ENCODE results near the gene FFAR3. TPM values are rescaled to one million over a fixed set of nuclear protein-coding genes. Genes with fewer than 3 reads are reported as not detected.

Gene FFAR3
- polyA plus RNA-seq, 4 donors: 0.13 to 0.19 (median 0.17) TPM; not detected in 1

DNA sequence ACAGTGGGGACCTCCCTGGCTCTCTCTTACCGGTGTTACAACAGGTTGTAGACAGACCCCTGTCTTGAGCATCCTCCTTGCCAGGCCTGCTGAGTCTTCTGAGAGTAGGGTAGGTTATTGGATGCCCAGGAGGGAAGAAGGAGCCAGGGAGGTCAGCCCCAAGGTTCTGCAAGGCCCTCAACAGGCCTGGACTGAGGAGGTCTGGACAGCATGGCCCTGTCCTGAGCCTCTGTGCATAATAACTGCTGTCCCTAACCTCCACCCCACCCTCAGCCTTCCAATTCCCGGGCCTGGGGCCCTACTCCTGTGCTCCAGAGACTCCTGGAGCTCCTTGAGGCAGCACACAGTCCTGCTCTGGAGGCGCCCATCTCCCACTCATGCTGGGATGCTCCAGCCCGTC, 28.9 kb upstream of the FFAR3 start:
- DNase-seq (ENCODE audit: low read depth in 4 of 4, low spot score in 2 of 4): no peak

DNA sequence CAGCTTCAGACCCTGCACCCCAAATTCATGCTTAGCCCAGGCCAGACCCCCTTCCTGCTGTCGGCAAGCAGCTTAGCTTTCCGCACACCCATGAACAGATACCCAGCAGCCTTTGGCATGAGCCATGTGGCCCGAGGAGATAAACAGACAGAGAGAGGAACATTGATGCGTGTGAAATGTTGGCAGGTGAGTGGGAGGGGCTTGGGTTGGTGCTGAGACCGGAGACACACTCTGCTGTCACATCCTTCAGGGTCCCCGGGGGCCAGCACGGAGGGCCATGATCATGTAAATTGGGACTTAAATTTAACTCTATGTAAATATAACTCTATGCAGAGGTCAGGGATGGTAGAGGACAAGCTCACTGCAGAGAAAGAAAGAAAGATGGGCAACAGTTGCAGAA, 27.8 kb upstream of the FFAR3 start:
- no peak for DNase-seq (ENCODE audit: low read depth in 4 of 4, low spot score in 2 of 4)

GRCh38 chr19:35331551-35332214, 26.6 kb upstream of the FFAR3 start:
- DNase-seq (ENCODE audit: low read depth in 4 of 4, low spot score in 2 of 4): no peak

DNA sequence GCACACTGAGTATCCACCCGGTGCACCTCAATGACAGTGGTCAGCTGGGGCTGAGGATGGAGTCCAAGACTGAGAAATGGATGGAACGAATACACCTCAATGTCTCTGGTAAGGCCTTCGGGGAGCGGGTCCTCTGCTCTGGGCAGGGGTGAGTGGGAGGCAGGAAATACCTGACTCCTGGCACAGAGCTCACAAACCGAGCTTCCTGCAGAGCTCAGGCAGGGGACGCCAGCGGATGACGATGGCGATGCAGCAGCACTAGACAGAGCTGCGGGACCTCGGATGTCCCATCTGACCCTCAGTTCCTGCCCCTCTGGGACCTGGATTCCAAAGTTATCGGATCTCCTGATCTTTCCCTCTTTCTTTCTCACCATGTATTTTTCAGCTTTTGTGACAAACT, 25.4 kb upstream of the FFAR3 start:
- no peak for DNase-seq (ENCODE audit: low read depth in 4 of 4, low spot score in 2 of 4)

DNA sequence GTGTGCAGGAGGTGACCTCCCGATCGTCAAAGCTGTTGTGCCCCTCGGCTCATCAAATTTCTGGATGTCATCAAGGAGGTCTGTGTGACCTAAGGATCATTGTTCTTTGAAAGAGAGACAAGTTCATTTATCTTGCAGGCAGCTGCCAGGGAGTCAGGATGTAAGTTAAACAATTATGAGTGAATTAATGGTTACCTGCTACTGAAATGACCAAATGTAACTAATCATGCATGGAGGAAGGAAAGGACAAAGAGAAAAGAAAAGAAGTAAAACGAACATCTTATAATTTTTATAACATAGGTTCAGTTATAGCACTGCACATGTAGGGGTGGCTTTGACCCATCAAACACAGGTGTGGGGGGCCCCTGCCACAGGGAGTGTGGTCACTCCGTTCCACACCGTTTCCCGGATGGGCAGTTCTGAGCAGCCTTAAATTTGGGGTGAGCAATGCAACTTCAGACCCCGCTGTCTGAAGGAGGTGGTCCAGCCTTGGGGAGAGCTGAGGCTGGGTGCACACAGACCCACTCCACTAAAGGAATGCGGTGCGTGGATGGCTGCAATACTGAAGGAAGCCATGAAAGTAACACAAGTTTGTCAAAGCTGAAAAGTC, 24.0 kb upstream of the FFAR3 start:
- DNase-seq (ENCODE audit: low read depth in 4 of 4, low spot score in 2 of 4): no peak

GRCh38 chr19:35336166-35336955, 21.9 kb upstream of the FFAR3 start:
- DNase-seq (ENCODE audit: low read depth in 4 of 4, low spot score in 2 of 4): no peak

DNA sequence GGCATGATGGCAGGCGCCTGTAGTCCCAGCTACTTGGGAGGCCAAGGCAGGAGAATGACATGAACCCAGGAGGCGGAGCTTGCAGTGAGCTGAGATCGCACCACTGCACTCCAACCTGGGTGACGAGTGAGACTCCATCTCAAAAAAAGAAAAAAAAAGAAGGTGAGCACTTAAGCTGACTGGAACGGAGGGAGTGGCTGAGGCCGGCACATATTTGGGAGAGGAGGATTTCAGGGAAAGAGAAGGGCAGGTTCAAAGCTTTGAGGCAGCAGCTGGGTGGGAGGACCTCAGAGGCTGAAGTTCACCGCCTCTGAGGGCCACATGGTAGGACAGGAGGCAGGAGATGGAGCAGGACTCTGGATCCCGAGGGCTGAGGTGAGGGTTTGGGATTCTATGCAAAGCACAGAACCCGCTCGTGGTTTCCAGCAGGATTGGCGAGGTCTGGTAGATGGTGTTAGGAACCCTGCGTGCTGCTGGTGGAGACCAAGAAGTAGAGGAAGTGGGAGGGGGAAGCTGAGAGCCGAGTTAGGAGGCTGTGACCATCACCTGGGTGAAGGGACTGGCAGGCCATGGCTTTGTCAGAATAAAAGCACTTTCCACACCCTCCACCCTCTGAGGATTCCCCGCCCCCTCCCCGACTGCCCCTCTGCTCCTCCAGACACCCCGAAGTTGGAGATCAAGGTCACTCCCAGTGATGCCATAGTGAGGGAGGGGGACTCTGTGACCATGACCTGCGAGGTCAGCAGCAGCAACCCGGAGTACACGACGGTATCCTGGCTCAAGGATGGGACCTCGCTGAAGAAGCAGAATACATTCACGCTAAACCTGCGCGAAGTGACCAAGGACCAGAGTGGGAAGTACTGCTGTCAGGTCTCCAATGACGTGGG, 20.9 kb upstream of the FFAR3 start:
- DNase-seq (ENCODE audit: low read depth in 4 of 4, low spot score in 2 of 4): no peak

DNA sequence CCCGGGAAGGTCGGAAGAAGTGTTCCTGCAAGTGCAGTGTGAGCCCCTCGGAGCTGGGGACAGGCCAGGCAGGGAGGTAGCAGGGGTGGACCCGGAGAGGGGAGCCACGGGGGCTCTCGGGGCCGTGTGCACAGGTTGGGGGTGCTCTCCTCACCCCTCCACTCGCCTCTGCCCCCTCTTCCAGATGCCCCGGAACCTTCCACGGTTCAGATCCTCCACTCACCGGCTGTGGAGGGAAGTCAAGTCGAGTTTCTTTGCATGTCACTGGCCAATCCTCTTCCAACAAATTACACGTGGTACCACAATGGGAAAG, 20.3 kb upstream of the FFAR3 start:
- DNase-seq (ENCODE audit: low read depth in 4 of 4, low spot score in 2 of 4): no peak

DNA sequence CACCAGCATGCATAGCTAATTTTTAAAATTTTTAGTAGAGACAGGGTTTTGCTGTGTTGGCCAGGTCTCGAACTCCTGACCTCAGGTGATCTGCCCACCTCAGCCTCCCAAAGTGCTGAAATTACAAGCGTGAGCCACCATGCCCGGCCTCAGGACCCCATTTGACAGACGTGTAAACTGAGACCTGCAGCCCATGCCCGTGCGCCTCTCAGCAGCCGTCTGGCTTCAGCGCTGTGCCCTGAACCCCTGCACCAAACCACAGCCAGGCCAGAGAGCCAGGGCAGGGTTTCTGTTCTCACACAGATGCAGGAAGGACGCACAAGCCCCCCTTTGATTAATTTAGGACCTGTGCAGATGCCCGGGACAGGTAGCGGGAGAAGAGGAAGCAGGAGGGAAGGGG, 17.8 kb upstream of the FFAR3 start:
- DNase-seq (ENCODE audit: low read depth in 4 of 4, low spot score in 2 of 4): no peak

- no peak for DNase-seq (ENCODE audit: low read depth in 4 of 4, low spot score in 2 of 4)
Observed at GRCh38 chr19:35341006-35341405, 17.3 kb upstream of the FFAR3 start.

GRCh38 chr19:35341565-35342225, 16.6 kb upstream of the FFAR3 start:
- DNase-seq (ENCODE audit: low read depth in 4 of 4, low spot score in 2 of 4): no peak

- DNase-seq (ENCODE audit: low read depth in 4 of 4, low spot score in 2 of 4): no peak
Observed at GRCh38 chr19:35342430-35342829, 15.8 kb upstream of the FFAR3 start.

- no peak for DNase-seq (ENCODE audit: low read depth in 4 of 4, low spot score in 2 of 4)
Observed at GRCh38 chr19:35344511-35345031, 13.7 kb upstream of the FFAR3 start.

DNA sequence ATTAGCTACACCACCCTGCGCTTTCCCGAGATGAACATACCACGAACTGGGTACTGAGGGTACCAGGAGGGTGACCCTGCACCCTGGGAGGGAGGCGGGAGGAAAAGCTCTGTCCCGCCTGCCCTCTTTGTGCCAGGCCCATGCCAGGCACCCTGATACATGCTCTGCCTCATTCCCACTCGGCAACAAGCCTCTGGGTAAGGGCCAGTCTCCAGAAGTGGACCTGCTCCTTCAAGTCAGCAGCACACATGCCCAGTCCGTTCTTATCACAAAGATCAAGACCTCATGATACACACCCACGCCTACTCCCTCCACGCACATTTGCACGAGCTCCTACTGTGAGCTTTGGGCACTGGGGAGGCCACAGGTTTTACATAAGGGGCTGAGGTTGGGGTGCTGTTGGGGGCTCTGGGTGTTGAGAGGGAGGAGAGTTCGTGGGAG, 12.6 kb upstream of the FFAR3 start:
- no peak for DNase-seq (ENCODE audit: low read depth in 4 of 4, low spot score in 2 of 4)

DNA sequence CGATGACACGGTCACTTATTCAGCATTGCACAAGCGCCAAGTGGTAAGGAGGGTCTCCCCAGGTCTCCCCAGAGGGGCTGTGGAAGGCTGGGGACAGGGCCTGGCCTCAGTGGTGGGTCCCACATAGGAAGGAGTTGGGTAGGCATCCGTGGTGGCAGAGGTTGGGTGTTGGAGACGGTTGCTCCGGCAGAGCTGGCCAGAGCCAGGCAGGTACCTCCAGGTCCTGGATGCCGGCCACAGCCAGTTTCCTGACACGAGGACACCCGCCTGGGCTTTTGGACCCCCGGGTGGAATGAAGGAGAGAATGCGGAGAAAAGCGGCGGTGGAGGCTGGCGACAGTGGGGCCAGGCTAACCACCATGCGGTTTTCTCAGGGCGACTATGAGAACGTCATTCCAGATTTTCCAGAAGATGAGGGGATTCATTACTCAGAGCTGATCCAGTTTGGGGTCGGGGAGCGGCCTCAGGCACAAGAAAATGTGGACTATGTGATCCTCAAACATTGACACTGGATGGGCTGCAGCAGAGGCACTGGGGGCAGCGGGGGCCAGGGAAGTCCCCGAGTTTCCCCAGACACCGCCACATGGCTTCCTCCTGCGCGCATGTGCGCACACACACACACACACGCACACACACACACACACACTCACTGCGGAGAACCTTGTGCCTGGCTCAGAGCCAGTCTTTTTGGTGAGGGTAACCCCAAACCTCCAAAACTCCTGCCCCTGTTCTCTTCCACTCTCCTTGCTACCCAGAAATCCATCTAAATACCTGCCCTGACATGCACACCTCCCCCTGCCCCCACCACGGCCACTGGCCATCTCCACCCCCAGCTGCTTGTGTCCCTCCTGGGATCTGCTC, 11.8 kb upstream of the FFAR3 start:
- no peak for DNase-seq (ENCODE audit: low read depth in 4 of 4, low spot score in 2 of 4)

- no peak for DNase-seq (ENCODE audit: low read depth in 4 of 4, low spot score in 2 of 4)
Observed at GRCh38 chr19:35347171-35347929, 10.9 kb upstream of the FFAR3 start, which contains the start of gene FFAR1. Gene FFAR1, plus strand, starts transcription at chr19:35347902. Its CDS starts 3,650 bp downstream, at chr19:35351552.

- no peak for DNase-seq (ENCODE audit: low read depth in 4 of 4, low spot score in 2 of 4)
Observed at GRCh38 chr19:35347930-35348298, 10.3 kb upstream of the FFAR3 start.

- no peak for DNase-seq (ENCODE audit: low read depth in 4 of 4, low spot score in 2 of 4)
Observed at GRCh38 chr19:35348911-35349611, 9.2 kb upstream of the FFAR3 start.
